Omental fat pad (tissue), 4 donors: ENCODE results near the gene ANKS1B. TPM values are rescaled to one million over a fixed set of nuclear protein-coding genes. Genes with fewer than 3 reads are reported as not detected.
A peak's percentile ranks its signal among the peaks of the same experiment; 100 is the strongest.

Source experiments
- ATAC-seq: fragments of 150-250 bp; one replicate; pipeline ENCODE4 v1.9.1; 2016; ENCODE audit warnings: mild to moderate bottlenecking, moderate library complexity; ENCODE audit not compliant: low FRiP score
- DNase-seq: peaks from one replicate; pipeline ENCODE4 v3.0.0-alpha.2; 2019; ENCODE audit warnings: low spot score
- total RNA-seq, 4 donors: library from RNA; depleted of rRNA; stranded (reverse); fragments of >200 nt; gene quantifications; one replicate each; pipeline ENCODE4 v1.1.0, GENCODE V29; 2016
- TF ChIP-seq, protein P1 (sequence below), 3 donors: fragments of 450-650 bp; IDR thresholded peaks; one replicate each; pipeline ENCODE4 v1.5.1; 2016 to 2017; ENCODE audit warnings: antibody characterized with exemption in 3 of 3, mild to moderate bottlenecking in 3 of 3, moderate library complexity in 2 of 3

Gene ANKS1B
- total RNA-seq, 4 donors from 2014 or later: 5.5 to 26.4 (median 7.6) TPM

GRCh38 chr12:98719515-98720504, 1264.9 kb downstream of the ANKS1B start:
- DNase-seq: no peak
- ATAC-seq: no peak
- TF ChIP-seq, protein P1, sequence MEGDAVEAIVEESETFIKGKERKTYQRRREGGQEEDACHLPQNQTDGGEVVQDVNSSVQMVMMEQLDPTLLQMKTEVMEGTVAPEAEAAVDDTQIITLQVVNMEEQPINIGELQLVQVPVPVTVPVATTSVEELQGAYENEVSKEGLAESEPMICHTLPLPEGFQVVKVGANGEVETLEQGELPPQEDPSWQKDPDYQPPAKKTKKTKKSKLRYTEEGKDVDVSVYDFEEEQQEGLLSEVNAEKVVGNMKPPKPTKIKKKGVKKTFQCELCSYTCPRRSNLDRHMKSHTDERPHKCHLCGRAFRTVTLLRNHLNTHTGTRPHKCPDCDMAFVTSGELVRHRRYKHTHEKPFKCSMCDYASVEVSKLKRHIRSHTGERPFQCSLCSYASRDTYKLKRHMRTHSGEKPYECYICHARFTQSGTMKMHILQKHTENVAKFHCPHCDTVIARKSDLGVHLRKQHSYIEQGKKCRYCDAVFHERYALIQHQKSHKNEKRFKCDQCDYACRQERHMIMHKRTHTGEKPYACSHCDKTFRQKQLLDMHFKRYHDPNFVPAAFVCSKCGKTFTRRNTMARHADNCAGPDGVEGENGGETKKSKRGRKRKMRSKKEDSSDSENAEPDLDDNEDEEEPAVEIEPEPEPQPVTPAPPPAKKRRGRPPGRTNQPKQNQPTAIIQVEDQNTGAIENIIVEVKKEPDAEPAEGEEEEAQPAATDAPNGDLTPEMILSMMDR (IDR thresholded peaks at IDR 0.05): no peak

- ATAC-seq: no peak
- no peak for DNase-seq
- TF ChIP-seq, protein P1 (IDR thresholded peaks at IDR 0.05): no peak
Measured at GRCh38 chr12:98714426-98714825, 1270.3 kb downstream of the ANKS1B start.

- TF ChIP-seq, protein P1 (IDR thresholded peaks at IDR 0.05): no peak
- DNase-seq: no peak
- no peak for ATAC-seq
Measured at GRCh38 chr12:98709022-98709421, 1275.7 kb downstream of the ANKS1B start.

- TF ChIP-seq, protein P1 (IDR thresholded peaks at IDR 0.05): no peak
- no peak for DNase-seq
- ATAC-seq: no peak
Measured at GRCh38 chr12:98701166-98701565, 1283.6 kb downstream of the ANKS1B start.

- no peak for ATAC-seq
- DNase-seq: no peak
- TF ChIP-seq, protein P1 (IDR thresholded peaks at IDR 0.05): no peak
Measured at GRCh38 chr12:98699586-98699985, 1285.2 kb downstream of the ANKS1B start.

DNA sequence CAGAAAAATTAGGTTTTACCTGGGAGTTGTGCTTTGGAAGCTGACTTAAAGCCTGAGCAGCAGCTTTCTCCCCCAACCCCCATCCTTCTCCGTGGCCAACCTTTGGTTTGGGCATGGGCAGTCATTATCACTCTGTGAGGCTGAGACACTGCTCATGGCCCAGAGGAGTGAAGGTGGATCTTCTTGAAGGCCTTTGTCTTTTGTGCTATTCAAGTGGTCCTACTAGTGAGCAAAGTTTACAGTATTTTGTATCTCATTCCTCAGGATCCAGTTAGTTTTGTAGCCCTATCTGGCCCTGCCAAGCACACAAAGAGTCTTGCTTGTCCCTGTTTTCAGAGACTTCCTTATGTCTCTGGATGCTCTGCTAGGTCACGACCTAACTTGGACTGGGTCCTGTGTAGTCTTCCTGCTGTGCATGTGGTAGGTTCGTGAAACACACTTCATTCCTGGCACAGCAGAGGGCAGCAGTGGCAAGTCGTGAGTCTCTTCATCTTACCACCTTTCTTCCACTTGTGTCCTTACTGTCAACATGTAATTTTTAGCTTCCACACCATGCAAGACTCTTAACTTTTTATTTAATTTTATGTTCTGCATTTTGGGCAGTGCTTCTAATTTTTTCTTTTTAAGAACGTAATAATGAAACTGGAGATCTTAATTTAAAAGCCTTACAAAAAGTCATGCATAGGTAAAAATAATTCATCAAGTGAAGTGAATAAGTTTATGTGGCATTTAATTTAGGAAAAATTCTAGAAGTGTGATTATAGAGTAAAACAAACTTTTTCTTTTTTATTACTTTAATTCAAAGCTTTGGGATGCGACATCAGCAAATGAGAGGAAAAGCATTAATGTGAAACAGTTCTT, 1285.9 kb downstream of the ANKS1B start:
- DNase-seq: no peak
- peak; percentile 86 for ATAC-seq
- TF ChIP-seq, protein P1 (IDR thresholded peaks at IDR 0.05): no peak
